Measurements from ENCODE around the gene CCDC68.

GRCh38 chr18:54952026-54952425 lies 7.2 kb downstream of the CCDC68 start:
- TF ChIP-seq TAF1 (IDR thresholded peaks at IDR 0.05; ENCODE audit: low read depth, low read length) = no peak
- no peak for TF ChIP-seq SPI1 (IDR thresholded peaks at IDR 0.05; ENCODE audit: low read depth, low read length)
- TF ChIP-seq POLR2AphosphoS5 (IDR thresholded peaks at IDR 0.05; ENCODE audit: low read depth, low read length) = no peak
- TF ChIP-seq POLR2A (IDR thresholded peaks at IDR 0.05; ENCODE audit: low read depth, low read length) = no peak
